ENCODE measurements around the gene ITSN2.

DNA sequence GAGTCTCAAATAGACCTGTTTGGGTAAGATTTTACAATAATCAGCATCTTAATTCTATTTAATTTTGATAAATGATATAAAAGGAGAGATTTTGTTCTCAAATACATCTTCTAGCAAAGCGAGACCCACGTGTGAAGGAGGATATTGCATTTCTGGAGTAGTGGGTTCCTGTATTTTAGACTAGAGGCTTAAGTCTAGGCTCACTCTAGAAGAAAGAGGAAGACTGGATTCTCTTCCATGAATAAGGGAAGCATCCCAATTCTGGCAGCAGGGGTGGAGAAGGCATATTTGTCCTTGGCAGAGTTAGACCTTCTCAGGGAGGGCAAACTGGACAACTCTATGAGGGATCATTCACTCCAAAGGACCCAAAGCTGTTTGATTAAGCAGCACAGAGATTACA, 196.7 kb downstream of the ITSN2 start:
- TF ChIP-seq, protein P1, sequence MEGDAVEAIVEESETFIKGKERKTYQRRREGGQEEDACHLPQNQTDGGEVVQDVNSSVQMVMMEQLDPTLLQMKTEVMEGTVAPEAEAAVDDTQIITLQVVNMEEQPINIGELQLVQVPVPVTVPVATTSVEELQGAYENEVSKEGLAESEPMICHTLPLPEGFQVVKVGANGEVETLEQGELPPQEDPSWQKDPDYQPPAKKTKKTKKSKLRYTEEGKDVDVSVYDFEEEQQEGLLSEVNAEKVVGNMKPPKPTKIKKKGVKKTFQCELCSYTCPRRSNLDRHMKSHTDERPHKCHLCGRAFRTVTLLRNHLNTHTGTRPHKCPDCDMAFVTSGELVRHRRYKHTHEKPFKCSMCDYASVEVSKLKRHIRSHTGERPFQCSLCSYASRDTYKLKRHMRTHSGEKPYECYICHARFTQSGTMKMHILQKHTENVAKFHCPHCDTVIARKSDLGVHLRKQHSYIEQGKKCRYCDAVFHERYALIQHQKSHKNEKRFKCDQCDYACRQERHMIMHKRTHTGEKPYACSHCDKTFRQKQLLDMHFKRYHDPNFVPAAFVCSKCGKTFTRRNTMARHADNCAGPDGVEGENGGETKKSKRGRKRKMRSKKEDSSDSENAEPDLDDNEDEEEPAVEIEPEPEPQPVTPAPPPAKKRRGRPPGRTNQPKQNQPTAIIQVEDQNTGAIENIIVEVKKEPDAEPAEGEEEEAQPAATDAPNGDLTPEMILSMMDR (IDR thresholded peaks at IDR 0.05) = no peak
- TF ChIP-seq POLR2A (IDR thresholded peaks at IDR 0.05) = no peak

Measured in body of pancreas (tissue), 4 donors.